RWPE1 (cell line): Measurements from ENCODE around the gene SDF2.
A peak's percentile ranks its signal among the peaks of the same experiment; 100 is the strongest.

Source experiments
- CTCF ChIA-PET: fragments of 350-600 bp; sonication (Branson Sonifier 250); formaldehyde crosslinking; extraction: SDS; loops from one replicate; lab custom pipeline; 2021; lab: Yijun Ruan, JAX
- POLR2A ChIA-PET: fragments of 400-600 bp; formaldehyde crosslinking; extraction: SDS; loops from one replicate; lab custom pipeline; 2020; ENCODE audit warnings: antibody characterized with exemption; ENCODE audit not compliant: low non-redundant PET; lab: Yijun Ruan, JAX
- DNase-seq: peaks from one replicate; pipeline ENCODE4 v3.0.0; 2012; ENCODE audit warnings: low spot score
- H3K27ac ChIP-seq: fragments of 450-650 bp; 2 replicates; pipeline ENCODE4 v1.5.1; 2017
- CTCF ChIP-seq: fragments of 450-650 bp; conservative IDR thresholded peaks from 2 replicates; pipeline ENCODE4 v1.5.1; 2017; ENCODE audit warnings: low read depth, mild to moderate bottlenecking

SDF2 gene

GRCh38 chr17:28643983-28644786 lies 17.5 kb downstream of the SDF2 start:
- peak overlapping the region; percentile 75 for H3K27ac ChIP-seq
- ChIA-PET POLR2A (interaction anchor here (0.6 to 2.2 kb wide), 4 partner anchors 10 to 170 kb away, joined by 3 to 7 read pairs (median 4); partner anchors contain the start of genes RPL23A, SDF2 and SUPT6H), CTCF (interaction anchor here (0.6 to 1.3 kb wide), 3 partner anchors 32 to 1822 kb away, joined by 3 to 5 read pairs (median 4); no protein-coding TSS in a partner anchor)
- DNase-seq, result peak; percentile 57
- peak; percentile 59 for TF ChIP-seq CTCF

GRCh38 chr17:28641579-28641978 lies 20.1 kb downstream of the SDF2 start:
- TF ChIP-seq CTCF, result no peak
- ChIA-PET POLR2A (no interaction called here), CTCF (no interaction called here)
- no peak for DNase-seq
- H3K27ac ChIP-seq, result no peak overlapping the region

- POLR2A ChIA-PET, result no interaction called here
- DNase-seq, result no peak
- no peak for TF ChIP-seq CTCF
- no peak overlapping the region for H3K27ac ChIP-seq
- CTCF ChIA-PET, result no interaction called here
These were observed 26.2 kb downstream of the SDF2 start for GRCh38 chr17:28635506-28635905.

GRCh38 chr17:28634206-28634865 lies 27.4 kb downstream of the SDF2 start:
- no peak for DNase-seq
- no peak overlapping the region for H3K27ac ChIP-seq
- POLR2A ChIA-PET, result interaction anchor here (1.2 kb wide), 1 partner anchor 10 kb away, joined by 7 read pairs; the partner anchor contains the start of gene BLTP2
- CTCF ChIA-PET, result interaction anchor here (0.6 kb wide), 1 partner anchor 296 kb away, joined by 3 read pairs; no protein-coding TSS in a partner anchor
- no peak for TF ChIP-seq CTCF

- POLR2A ChIA-PET, result no interaction called here
- H3K27ac ChIP-seq, result no peak overlapping the region
- CTCF ChIA-PET, result no interaction called here
- no peak for TF ChIP-seq CTCF
- DNase-seq, result no peak
These were observed 34.9 kb downstream of the SDF2 start for GRCh38 chr17:28626818-28627217.

GRCh38 chr17:28624148-28624547 lies 37.6 kb downstream of the SDF2 start:
- CTCF ChIA-PET, result interaction anchor here (0.9 kb wide), 1 partner anchor 12 kb away, joined by 3 read pairs; no protein-coding TSS in a partner anchor
- no peak for TF ChIP-seq CTCF
- no peak overlapping the region for H3K27ac ChIP-seq
- no peak for DNase-seq
- POLR2A ChIA-PET, result no interaction called here
